ENCODE results near the gene WNT16.

WNT16 gene

GRCh38 chr7:121323515-121324302, 5.1 kb upstream of the WNT16 start:
- H3K27ac Mint-ChIP-seq = no peak overlapping the region
- no peaks in the 10 kb centered on the region for H3K9me3 Mint-ChIP-seq
- H3K4me3 Mint-ChIP-seq = no peak overlapping the region
- ATAC-seq (ENCODE audit: low read depth) (no peak), DNase-seq (ENCODE audit: low spot score in 2 of 2) (no peak)
- peaks cover 44% of the 10 kb centered on the region for H3K4me1 Mint-ChIP-seq
- H3K36me3 Mint-ChIP-seq = peaks cover 39% of the 10 kb centered on the region
- H3K27me3 Mint-ChIP-seq = no peaks in the 10 kb centered on the region

- no peaks in the 10 kb centered on the region for H3K9me3 Mint-ChIP-seq
- peaks cover 2% of the 10 kb centered on the region for H3K27me3 Mint-ChIP-seq
- H3K4me3 Mint-ChIP-seq = peak overlapping the region; percentile 97
- ATAC-seq (ENCODE audit: low read depth) (no peak), DNase-seq (ENCODE audit: low spot score in 2 of 2) (no peak)
- peaks cover 27% of the 10 kb centered on the region for H3K36me3 Mint-ChIP-seq
- H3K27ac Mint-ChIP-seq = peak overlapping the region; percentile 85
- peaks cover 35% of the 10 kb centered on the region for H3K4me1 Mint-ChIP-seq
Observed at GRCh38 chr7:121327671-121328070, 1.1 kb upstream of the WNT16 start.

- Mint-ChIP-seq H3K27ac (peak overlapping the region; percentile 85), H3K9me3 (no peaks in the 10 kb centered on the region), H3K4me1 (peaks cover 33% of the 10 kb centered on the region), H3K4me3 (peak overlapping the region; percentile 97), H3K27me3 (peaks cover 2% of the 10 kb centered on the region), H3K36me3 (peaks cover 20% of the 10 kb centered on the region)
- ATAC-seq (ENCODE audit: low read depth) = peak; percentile 62
- DNase-seq (ENCODE audit: low spot score in 2 of 2) = peak; percentile 23 to 52
Observed at GRCh38 chr7:121329191-121330052, 622 bp downstream of the WNT16 start.

GRCh38 chr7:121330053-121330833, 1.4 kb downstream of the WNT16 start:
- Mint-ChIP-seq H3K4me1 (peaks cover 31% of the 10 kb centered on the region), H3K27ac (peak overlapping the region; percentile 85), H3K4me3 (peak overlapping the region; percentile 97), H3K36me3 (peaks cover 19% of the 10 kb centered on the region), H3K9me3 (no peaks in the 10 kb centered on the region), H3K27me3 (peaks cover 2% of the 10 kb centered on the region)
- ATAC-seq (ENCODE audit: low read depth) (peak; percentile 56), DNase-seq (ENCODE audit: low spot score in 2 of 2) (peak in 1 of 2 donors; percentile 18)

GRCh38 chr7:121331048-121331447, 2.2 kb downstream of the WNT16 start:
- H3K9me3 Mint-ChIP-seq = no peaks in the 10 kb centered on the region
- DNase-seq (ENCODE audit: low spot score in 2 of 2) (no peak), ATAC-seq (ENCODE audit: low read depth) (no peak)
- peaks cover 33% of the 10 kb centered on the region for H3K4me1 Mint-ChIP-seq
- H3K27me3 Mint-ChIP-seq = peaks cover 2% of the 10 kb centered on the region
- peaks cover 18% of the 10 kb centered on the region for H3K36me3 Mint-ChIP-seq
- H3K27ac Mint-ChIP-seq = no peak overlapping the region
- H3K4me3 Mint-ChIP-seq = peak overlapping the region; percentile 17

- DNase-seq (ENCODE audit: low spot score in 2 of 2) (no peak), ATAC-seq (ENCODE audit: low read depth) (no peak)
- H3K4me3 Mint-ChIP-seq = peak overlapping the region; percentile 63
- H3K27ac Mint-ChIP-seq = peak overlapping the region; percentile 57
- peaks cover 2% of the 10 kb centered on the region for H3K27me3 Mint-ChIP-seq
- peaks cover 14% of the 10 kb centered on the region for H3K36me3 Mint-ChIP-seq
- peaks cover 34% of the 10 kb centered on the region for H3K4me1 Mint-ChIP-seq
- H3K9me3 Mint-ChIP-seq = no peaks in the 10 kb centered on the region
Observed at GRCh38 chr7:121331574-121331973, 2.8 kb downstream of the WNT16 start.

GRCh38 chr7:121334376-121334775, 5.6 kb downstream of the WNT16 start:
- no peak overlapping the region for H3K27ac Mint-ChIP-seq
- H3K4me1 Mint-ChIP-seq = peaks cover 18% of the 10 kb centered on the region
- no peak overlapping the region for H3K4me3 Mint-ChIP-seq
- peaks cover 9% of the 10 kb centered on the region for H3K36me3 Mint-ChIP-seq
- H3K27me3 Mint-ChIP-seq = no peaks in the 10 kb centered on the region
- DNase-seq (ENCODE audit: low spot score in 2 of 2) = no peak
- no peaks in the 10 kb centered on the region for H3K9me3 Mint-ChIP-seq
- ATAC-seq (ENCODE audit: low read depth) = no peak

GRCh38 chr7:121334875-121335648, 6.3 kb downstream of the WNT16 start:
- ATAC-seq (ENCODE audit: low read depth) (no peak), DNase-seq (ENCODE audit: low spot score in 2 of 2) (no peak)
- H3K27me3 Mint-ChIP-seq = no peaks in the 10 kb centered on the region
- H3K27ac Mint-ChIP-seq = peak overlapping the region; percentile 53
- H3K36me3 Mint-ChIP-seq = peaks cover 11% of the 10 kb centered on the region
- H3K9me3 Mint-ChIP-seq = no peaks in the 10 kb centered on the region
- H3K4me1 Mint-ChIP-seq = peaks cover 20% of the 10 kb centered on the region
- H3K4me3 Mint-ChIP-seq = no peak overlapping the region

GRCh38 chr7:121336579-121336978, 7.8 kb downstream of the WNT16 start:
- H3K4me1 Mint-ChIP-seq = peaks cover 15% of the 10 kb centered on the region
- H3K36me3 Mint-ChIP-seq = peaks cover 11% of the 10 kb centered on the region
- no peak overlapping the region for H3K4me3 Mint-ChIP-seq
- peak overlapping the region; percentile 20 for H3K27ac Mint-ChIP-seq
- no peak for ATAC-seq (ENCODE audit: low read depth)
- H3K9me3 Mint-ChIP-seq = no peaks in the 10 kb centered on the region
- no peaks in the 10 kb centered on the region for H3K27me3 Mint-ChIP-seq
- no peak for DNase-seq (ENCODE audit: low spot score in 2 of 2)

- peaks cover 18% of the 10 kb centered on the region for H3K36me3 Mint-ChIP-seq
- peak; percentile 71 for ATAC-seq (ENCODE audit: low read depth)
- H3K4me3 Mint-ChIP-seq = no peak overlapping the region
- no peaks in the 10 kb centered on the region for H3K27me3 Mint-ChIP-seq
- DNase-seq (ENCODE audit: low spot score in 2 of 2) = no peak
- H3K4me1 Mint-ChIP-seq = peaks cover 20% of the 10 kb centered on the region
- peak overlapping the region; percentile 81 for H3K27ac Mint-ChIP-seq
- no peaks in the 10 kb centered on the region for H3K9me3 Mint-ChIP-seq
Observed at GRCh38 chr7:121337398-121337797, 8.6 kb downstream of the WNT16 start.

- peak overlapping the region; percentile 81 for H3K27ac Mint-ChIP-seq
- no peaks in the 10 kb centered on the region for H3K27me3 Mint-ChIP-seq
- no peaks in the 10 kb centered on the region for H3K9me3 Mint-ChIP-seq
- H3K4me1 Mint-ChIP-seq = peaks cover 23% of the 10 kb centered on the region
- DNase-seq (ENCODE audit: low spot score in 2 of 2) = no peak
- no peak for ATAC-seq (ENCODE audit: low read depth)
- peaks cover 22% of the 10 kb centered on the region for H3K36me3 Mint-ChIP-seq
- no peak overlapping the region for H3K4me3 Mint-ChIP-seq
Observed at GRCh38 chr7:121339082-121339481, 10.3 kb downstream of the WNT16 start.

GRCh38 chr7:121341933-121342332, 13.1 kb downstream of the WNT16 start:
- DNase-seq (ENCODE audit: low spot score in 2 of 2) (no peak), ATAC-seq (ENCODE audit: low read depth) (no peak)
- Mint-ChIP-seq H3K4me3 (no peak overlapping the region), H3K27ac (peak overlapping the region; percentile 84), H3K4me1 (peaks cover 18% of the 10 kb centered on the region), H3K27me3 (no peaks in the 10 kb centered on the region), H3K36me3 (peaks cover 28% of the 10 kb centered on the region), H3K9me3 (no peaks in the 10 kb centered on the region)

GRCh38 chr7:121342631-121343030, 13.8 kb downstream of the WNT16 start:
- Mint-ChIP-seq H3K9me3 (no peaks in the 10 kb centered on the region), H3K4me1 (peaks cover 18% of the 10 kb centered on the region), H3K4me3 (no peak overlapping the region), H3K27me3 (no peaks in the 10 kb centered on the region), H3K27ac (peak overlapping the region; percentile 84), H3K36me3 (peaks cover 34% of the 10 kb centered on the region)
- ATAC-seq (ENCODE audit: low read depth) = no peak
- DNase-seq (ENCODE audit: low spot score in 2 of 2) = no peak
